ENCODE data around the gene CROCC2.

CROCC2 gene

DNA sequence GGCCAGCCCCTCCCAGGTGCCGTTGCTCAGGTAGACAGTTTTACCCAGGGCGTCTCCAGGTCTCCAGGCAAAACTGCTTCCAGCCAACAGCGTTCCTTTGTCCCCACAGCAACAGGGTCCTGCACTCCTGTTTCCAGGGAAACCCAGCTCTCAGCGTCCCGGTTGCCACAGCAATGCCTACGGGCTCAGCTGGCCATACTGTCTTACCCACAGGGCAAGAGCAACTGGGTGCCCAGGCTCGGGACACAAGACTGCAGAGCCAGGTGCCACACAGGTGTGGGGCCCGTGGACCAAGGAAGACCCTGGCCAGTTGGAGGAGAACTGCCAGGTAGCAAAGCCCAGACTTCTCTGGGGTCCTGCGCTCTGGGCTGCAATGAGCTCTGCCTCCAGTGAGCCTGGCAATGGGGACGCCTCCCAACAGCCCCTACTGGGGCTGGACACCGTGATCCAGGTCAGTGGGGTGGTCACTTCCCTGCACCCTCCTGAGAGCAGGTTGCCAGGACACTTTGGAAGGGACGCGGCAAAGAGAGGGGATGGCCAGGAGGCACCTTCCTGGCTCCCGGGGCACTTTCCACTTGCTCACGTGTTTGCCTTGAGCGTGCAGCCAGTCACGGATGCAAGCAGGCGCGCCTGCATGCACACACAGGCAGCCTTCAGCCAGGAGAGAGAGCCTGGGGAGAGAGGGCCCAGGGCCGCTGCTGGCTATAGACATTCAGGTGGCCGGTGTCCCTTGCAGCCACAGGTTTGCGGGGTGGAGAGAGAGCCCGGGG lies at the start of gene CROCC2:
TSS of gene CROCC2 (plus strand) at position 196 of the 770 bp plus-strand sequence. CDS start at position 374, 178 bp downstream.
- DNase-seq: no peak

DNA sequence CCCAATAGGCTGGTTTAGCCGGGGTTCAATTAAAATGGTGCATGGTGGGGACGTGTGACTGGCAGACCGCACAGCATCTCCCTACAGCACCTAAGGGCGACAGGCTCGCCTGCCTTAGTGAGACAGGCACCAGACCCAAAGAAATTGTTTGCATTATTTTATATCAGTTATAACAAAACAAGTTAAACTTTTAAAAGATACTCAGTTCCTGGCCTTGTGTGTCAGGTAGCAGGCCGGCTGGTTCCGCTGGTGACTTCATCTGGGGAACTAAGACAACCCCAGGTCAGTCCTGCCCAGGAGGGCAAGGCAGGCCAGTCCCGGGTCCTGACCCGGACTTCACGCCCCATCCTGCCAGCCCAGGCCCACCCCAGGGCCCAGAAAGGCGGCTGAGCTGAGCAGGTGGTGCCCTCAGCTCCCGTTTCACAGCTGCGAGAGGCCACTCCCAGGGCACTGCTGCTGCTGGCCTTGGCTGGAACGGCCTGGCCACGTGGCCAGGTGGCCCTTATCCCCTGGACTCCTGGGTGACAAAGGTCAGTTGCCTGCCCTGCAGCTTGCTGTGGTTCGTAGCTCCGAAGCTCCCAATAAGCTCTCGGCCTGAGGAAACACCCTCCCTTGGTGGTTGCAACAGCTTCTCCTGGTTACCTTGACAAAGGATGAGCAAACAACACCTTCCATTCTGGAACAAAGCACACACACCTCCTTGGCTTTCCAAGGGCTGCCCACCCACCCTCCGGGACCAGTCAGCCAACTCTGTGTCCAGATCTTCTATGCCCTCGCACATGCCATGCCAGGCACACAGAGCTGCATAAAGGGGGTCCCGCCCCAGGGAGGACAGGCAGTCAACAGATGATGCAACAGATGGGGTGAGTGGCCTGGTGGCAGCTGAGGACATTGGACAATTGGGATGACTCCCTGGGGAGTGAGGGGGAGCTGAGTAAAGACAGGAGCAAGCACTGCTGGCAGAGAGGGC lies 48.8 kb upstream of the CROCC2 start:
- no peak for DNase-seq

DNA sequence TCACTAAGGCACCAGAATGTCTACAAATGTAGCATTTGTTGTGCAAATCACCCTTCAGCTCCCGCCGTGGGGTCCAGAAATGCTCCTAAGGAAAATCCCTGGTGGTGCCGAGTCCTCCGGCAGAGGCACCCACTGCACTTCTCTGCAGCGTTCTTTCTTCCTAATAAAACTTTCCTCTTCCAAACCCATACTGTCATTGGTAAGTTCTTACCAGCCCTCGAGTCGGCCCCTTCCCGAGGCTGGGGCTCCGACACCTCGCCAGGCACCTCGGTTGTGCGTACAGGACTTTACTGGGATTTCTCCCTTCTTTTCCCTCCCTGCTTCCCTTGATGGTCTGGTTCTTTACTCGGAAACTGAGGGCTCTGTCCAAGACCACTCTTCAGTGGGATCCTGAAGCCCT lies 47.8 kb upstream of the CROCC2 start:
- no peak for DNase-seq

DNA sequence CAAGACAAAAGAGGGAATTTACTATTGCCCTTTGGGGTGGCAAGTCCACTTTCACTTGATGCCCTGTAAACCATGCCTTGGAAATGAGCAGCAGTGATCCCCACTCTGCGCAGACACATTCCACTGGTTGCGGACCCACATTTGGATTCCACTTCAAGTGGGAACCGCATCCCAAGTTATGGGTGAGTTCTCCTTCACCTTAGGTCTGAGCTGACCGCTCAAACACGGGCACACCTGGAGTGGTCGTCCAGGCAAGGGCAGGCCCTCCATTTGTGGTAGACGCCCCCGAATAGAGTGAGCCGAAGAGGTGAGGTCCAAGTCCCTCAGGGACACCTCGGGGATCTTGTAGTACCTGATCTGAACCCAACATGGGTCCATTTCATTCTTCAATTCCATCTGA lies 47.3 kb upstream of the CROCC2 start:
- no peak for DNase-seq

DNA sequence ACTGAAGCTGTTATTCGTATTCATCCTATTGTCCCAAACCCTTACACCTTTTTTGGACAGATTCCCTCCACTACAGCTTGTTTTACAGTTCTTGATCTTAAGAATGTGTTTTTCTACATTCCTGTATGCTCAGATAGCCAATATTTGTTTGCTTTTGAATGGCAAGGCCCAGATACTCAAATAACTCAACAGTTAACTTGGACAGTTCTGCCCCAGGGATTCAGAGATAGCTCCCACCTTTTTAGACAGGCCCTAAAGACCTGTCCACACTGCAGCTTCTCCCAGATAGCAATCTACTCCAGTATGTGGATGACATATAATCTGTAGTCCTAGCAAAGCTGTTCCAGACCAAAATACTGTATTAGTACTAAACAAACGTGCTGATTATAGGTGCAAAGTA lies 44.6 kb upstream of the CROCC2 start:
- no peak for DNase-seq

DNA sequence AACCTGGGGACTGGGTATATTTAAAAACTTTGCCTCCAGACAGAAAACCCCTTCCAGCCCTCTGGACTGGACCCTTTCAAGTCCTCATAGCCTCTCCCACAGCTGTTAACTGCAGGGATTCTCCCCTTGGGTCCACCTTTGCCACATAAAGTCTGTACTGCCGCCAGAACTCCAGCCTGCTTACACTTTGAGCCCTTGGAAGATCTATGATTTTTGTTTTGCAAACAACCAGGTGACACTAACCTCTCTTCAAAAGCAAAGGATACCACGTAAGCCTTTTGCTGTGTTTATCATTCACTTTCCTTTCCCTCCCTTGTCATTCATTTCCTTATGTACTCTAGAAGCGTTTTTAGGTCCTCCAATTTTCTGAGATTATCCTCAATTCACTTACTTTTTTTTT lies 41.7 kb upstream of the CROCC2 start:
- no peak for DNase-seq

DNA sequence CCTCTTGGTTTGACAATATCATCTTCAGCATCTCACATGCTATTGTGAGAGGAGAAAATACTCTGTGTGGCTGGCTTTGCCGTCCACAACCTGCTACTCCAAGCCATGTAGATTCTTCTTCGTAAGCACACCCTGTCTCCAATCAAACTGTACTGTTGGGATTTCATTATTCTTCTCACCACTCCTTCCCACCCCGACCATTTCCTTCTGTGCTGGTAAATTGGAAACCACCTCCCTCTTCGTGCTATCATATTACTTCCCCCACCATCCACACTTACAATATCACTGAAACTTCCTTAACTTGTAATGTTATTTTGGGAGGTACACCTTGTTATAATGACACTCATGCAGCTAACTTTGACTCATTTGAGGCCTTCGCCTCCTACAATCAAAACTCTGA lies 40.7 kb upstream of the CROCC2 start:
- DNase-seq: no peak

DNA sequence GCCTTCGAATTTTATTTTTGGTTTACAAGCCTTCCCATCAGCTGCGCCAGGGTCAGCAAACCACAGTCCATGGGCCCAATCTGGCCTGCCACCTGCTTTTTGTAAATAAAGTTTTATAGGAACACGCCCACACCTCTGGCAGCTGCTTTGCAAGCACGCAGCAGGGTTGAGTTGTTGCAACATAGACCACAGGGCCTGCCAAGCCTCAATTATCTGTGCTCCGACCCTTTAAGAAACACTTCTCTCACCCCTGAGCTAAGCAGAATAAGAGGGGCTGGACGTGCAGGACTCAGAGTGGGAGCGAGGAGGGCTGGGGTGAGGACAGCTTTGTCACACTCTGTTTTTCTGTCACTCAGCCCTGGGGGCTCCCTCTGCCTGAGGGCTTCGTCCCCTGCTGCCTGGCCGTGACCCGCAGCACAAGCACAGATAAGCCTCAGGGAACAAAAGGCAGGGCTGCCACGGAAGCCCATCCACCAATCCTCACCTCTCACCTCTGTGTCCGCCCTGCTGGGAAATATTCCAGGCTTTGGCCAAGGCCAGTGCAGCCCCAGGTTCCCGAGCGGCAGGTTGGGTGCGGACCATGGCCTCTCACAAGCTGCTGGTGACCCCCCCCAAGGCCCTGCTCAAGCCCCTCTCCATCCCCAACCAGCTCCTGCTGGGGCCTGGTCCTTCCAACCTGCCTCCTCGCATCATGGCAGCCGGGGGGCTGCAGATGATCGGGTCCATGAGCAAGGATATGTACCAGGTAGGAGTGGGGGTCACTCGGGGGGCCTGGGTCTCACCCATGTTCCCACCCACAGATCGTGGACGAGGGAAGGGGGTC lies 37.6 kb upstream of the CROCC2 start, which contains the start of gene AGXT:
TSS of gene AGXT (plus strand) at position 539 of the 823 bp plus-strand sequence. CDS start at position 581, 42 bp downstream.
- DNase-seq: no peak

DNA sequence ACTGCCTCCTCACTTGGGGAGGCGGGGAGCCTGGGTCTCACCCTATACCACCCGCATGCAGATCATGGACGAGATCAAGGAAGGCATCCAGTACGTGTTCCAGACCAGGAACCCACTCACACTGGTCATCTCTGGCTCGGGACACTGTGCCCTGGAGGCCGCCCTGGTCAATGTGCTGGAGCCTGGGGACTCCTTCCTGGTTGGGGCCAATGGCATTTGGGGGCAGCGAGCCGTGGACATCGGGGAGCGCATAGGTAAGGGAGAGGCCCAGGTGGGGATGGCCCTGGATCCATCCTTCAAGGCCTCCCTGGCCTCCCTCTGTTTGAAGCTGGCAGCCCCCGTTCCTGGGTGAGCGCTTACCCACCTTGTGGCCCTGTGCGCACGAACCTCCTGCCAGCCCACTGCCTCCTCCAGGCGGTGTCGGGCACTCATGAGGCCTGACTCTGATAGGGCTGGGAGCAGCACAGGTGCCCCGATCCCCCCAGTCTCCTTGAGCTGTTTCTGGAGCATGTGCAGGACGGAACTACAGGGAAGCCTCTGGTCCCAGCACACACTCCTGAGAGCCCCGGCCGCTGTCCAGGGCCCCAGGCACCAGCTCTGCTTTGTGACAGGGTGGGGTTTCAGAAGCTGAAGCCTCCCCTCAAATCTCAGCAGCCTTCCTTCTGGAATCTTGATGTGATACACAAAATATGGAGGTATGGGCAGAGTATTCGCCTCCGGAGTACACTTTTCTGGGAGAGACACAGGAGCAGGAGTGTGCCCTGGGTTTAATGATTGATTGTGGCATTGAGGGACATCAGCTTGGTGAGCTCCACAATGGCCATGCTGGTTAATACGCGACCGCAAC lies 36.8 kb upstream of the CROCC2 start:
- no peak for DNase-seq

DNA sequence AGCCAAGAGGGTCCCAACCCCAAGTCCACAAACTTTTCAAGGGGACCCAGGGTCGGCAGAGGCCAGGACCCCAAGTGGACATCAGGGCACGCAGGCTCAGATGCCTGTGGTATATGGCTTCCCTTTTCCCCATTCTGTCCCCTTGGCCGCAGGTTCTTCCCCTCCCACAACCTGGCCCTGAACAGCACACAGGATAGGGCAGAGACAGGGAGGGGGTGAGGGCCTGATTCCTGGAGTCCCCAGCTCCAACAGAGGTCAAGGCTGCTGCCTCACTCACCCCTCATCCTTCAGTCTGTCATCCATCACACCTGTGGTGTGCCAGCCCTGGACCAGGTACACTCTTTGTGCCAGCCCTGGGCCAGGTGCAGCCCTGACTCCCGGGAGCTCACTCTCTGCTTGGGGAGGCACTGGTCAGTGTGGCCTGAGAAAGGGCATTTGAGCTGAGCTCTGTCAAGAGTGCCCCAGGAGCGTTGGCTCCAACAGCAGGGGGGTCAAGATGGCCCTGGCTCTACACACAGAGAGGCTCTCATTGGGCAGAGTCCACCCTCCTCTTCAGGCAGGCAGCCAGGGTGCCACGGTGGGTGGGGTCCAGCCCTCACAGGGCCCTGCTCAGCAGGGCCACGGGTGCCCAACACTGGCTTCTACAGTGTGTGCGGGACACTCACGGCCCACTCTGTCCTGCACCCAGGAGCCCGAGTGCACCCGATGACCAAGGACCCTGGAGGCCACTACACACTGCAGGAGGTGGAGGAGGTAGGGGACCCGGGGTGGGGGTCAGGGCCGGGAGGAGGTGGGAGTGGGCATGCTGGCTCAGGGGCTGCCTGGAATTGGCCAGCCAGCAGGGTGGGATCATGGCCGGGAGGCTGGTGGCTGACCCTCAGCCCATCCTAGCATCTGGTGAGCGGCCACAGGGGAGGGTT lies 35.9 kb upstream of the CROCC2 start:
- no peak for DNase-seq

DNA sequence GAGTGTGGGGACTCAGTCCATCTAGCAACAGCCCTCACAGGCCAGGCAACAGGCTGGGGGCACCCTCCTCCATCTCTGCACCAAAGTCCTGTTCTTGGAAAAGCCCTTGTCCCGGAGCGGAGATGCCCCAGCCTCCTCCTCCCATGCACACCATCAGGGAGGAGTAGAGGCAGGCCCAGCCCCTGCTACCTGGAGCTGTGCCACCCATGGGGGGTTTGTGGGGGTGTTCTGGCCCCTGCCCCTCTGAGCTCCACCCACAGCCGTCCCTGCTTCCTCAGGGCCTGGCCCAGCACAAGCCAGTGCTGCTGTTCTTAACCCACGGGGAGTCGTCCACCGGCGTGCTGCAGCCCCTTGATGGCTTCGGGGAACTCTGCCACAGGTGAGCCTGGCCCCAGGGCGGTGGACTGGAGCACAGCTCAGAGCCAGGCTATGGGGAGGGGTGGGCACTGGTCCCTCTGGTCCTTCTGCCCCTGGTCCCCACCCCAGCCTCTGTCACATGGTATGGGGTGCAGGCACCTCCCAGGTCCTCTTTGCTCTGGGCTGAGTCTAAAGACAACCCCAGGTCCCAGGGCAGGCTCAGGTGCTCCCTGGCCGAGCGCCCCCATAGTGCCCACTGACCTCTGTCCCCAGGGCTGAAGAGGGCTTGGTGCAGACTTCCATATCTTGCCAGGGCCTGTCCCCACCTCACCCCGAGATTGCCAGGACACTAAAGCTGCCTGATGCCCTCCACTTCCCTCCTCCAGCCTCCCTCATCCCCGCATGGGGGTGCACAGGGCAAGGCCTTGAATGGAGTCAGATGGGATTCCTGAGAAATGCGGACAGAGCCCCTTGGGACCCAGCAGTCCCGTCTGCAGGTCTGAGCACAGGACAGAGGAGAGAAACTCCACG lies 34.8 kb upstream of the CROCC2 start:
- no peak for DNase-seq

DNA sequence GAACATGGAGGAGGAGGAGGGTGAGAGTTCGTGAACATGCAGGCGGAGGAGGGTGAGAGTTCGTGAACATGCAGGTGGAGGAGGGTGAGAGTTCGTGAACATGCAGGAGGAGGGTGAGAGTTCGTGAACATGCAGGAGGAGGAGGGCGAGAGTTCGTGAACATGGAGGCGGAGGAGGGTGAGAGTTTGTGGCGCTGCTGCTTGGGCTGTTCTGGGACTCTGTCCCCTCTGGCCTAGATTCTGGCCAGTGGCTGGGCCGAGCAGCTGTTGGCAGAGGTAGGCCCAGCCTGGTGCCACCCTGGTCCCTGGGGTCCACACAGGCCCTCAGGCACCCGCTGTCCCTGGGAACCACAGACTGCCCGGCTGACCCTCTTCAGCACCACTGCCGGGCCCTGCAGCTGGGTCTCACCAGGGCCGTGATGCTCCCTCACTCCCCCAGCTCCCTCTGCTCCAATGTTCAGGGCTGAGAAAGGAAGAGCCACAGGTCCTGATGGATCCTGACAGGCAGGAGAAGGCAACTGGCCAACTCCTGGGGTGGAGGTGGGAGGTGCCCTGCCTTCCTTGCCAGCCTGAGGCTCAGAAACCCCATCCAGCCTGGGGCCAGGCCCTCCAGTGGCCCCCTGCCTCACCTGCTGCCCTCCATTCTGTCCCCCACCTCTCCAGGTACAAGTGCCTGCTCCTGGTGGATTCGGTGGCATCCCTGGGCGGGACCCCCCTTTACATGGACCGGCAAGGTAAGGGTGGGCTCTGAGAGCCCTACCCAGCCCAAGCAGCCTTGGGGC lies 33.6 kb upstream of the CROCC2 start:
- DNase-seq: no peak

DNA sequence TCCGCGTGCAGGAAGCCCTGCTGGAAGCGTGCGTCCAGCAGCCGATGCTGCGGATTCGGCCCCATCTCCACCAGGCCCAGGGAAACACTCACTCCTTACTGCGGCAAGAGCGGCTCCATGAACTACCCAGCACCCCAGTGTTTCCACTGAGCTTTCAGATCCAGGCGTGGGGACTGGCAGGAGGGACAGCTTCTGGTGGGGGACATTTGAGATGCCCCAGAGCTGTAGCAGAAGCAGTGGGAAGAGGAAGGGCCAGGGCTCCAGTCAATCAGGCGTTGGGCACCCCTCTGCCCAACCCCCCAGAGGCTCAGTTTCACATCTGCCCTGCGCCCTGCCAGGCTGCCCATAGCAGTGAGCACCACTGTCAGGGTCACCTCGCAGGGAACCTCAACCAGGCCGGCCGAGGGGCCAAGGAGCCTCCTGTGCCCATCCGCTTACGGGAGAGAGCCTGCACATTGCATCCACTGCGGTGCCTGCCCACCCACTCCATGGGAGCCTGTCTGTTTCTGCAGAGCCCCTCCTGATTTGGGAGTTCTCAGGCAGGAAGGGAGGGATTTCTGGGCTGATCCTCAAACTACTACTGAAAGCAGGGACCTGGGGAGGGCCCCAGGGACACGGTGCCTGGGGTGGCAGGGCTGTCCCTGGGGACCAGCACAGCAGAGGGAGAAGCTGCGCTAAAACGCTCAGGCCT lies 32.9 kb upstream of the CROCC2 start:
- no peak for DNase-seq

DNA sequence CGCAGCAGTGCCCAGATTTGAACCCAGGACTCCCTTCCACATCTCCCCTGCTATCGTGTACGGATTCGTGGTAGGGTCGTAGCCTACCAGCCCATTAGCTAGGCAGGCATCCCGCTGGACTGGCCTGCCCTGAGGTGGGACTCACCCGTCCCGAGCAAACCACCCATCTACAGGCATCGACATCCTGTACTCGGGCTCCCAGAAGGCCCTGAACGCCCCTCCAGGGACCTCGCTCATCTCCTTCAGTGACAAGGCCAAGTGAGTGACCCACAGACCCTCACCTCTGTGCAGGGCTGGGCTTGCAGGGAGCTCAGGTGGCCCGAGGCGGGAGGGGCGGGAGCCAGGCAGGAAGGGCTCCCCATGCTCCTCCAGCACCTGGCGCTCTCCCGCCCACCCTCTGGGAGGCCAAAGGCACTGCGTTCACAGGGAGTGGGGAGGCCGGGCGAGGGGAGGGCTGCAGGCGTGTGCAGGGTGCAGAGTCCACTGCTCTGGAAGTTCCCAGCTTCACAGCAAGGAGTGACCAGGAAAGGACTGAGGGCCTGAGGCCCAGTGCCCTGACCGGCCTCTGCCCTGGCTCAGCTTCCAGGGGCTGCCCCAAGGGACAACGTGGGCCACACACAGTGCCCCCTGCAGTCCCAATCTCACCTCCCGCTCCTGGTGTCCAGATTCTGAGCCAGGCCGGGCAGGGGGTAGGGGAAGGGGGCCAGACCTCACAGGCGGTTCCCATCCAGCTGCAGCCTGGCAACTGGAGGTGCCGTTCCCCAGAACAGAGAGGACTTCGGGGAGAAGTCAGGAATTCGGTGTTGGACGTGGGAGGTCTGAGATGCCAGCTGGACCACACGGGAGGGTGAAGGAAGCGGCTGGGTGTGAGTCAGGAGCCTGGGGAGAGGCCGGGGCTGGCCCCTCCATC lies 32.1 kb upstream of the CROCC2 start:
- DNase-seq: no peak

DNA sequence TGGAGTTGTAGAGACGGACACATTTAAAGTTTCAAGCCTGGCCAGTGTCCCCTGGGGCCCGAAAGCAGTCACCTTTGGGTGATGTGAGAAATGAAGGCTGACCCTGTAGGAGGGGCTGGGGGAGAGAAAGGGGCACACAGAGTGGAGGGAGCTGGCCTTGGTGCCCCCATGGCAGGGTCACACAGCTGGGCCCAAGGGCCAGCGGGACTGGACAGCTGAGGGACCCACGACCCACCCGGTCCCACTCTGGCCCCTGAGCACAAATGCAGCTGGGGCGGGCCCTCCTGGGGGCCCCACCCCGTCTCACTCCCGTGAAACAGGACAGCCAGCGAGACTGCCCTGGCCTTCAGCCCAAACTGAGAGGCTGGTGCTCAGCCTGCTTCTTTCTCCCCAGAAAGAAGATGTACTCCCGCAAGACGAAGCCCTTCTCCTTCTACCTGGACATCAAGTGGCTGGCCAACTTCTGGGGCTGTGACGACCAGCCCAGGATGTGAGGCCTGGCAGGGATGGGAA lies 31.4 kb upstream of the CROCC2 start:
- no peak for DNase-seq

DNA sequence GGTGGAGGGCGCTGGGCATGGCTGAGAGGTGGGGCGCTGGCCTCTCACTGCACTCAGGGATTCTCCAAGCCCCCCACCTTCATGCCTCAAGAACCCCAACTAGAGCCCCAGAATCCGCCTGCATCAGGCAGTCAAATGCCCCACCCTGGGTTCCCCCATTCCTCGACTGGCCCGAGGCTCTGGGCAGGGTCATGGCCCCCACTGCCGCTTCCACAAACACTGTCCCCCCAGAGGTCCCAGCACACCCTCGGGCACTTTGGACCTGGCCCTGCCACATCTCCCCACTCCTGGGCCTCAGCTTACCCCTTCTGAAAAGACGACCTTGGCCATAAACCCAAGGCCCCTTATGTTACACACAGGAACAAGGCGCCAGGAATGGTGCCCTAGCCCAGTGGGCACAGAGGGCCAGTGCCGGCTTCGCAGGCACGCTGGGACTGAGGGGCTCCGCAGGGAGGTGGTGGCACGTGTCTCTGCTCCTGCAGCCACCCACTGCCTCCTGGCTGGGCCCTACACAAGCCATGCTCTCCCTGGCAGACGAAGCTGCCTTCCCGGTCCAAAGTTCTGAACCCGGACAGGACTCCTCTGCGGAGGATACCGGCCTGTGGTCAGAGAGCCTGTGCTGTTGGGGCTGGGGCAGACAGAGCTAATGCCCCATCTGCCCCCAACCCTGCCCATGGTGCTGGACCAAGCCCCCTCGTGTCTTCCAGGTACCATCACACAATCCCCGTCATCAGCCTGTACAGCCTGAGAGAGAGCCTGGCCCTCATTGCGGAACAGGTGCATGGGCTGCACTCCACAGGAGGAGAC lies 30.7 kb upstream of the CROCC2 start:
- DNase-seq: no peak

Measured in activated CD4-positive, alpha-beta T cell treated with anti-CD3 and anti-CD28 coated beads for 48 hours (primary cell).